AG04450 (cell line): Measurements from ENCODE around the gene SDHC. TPM values are rescaled to one million over a fixed set of nuclear protein-coding genes. Genes with fewer than 3 reads are reported as not detected.
A peak's percentile ranks its signal among the peaks of the same experiment; 100 is the strongest.
"Not testable (repeated sequence)": the region's sequence is repeated elsewhere in the genome, so short reads cannot be mapped to it uniquely, and the experiment has no call there.

Source experiments
- CTCF ChIA-PET: fragments of 300-600, 350-600 bp; formaldehyde crosslinking; extraction: SDS; loops from one replicate; lab custom pipeline; 2022; ENCODE audit warnings: antibody characterized with exemption, inconsistent platforms; lab: Charles Lee
- POLR2A ChIA-PET: fragments of 350-600 bp; formaldehyde crosslinking; extraction: SDS; loops from one replicate; lab custom pipeline; 2021; ENCODE audit warnings: antibody characterized with exemption, inconsistent platforms; lab: Yijun Ruan, JAX
- DNase-seq: peaks from one replicate; pipeline ENCODE4 v3.0.0-alpha.2; 2011; ENCODE audit warnings: low read depth, low spot score
- H3K27ac ChIP-seq: one replicate; pipeline ENCODE4 v1.5.1; 2012; ENCODE audit warnings: low read depth, low read length, control low read depth
- H3K27me3 ChIP-seq: one replicate; pipeline ENCODE4 v1.6.0; 2012; ENCODE audit warnings: low read length; ENCODE audit not compliant: control insufficient read depth, insufficient read depth
- H3K4me3 ChIP-seq: 2 replicates; pipeline ENCODE4 v1.5.1; 2011; ENCODE audit warnings: mild to moderate bottlenecking, low read depth, low read length, control low read depth
- H3K9me3 ChIP-seq: 2 replicates; pipeline ENCODE4 v1.5.1; 2012; ENCODE audit warnings: low read length; ENCODE audit not compliant: control insufficient read depth, insufficient read depth
- CTCF ChIP-seq: IDR thresholded peaks from 2 replicates; pipeline ENCODE4 v1.5.1; 2011; ENCODE audit warnings: low read depth, low read length, control low read depth, inconsistent platforms
- polyA plus RNA-seq: library from polyadenylated mRNA; depleted of rRNA; stranded (reverse); fragments of >200 nt; gene quantifications from 2 replicates; pipeline ENCODE4 v1.2.3, GENCODE V29; 2011

SDHC gene
- polyA plus RNA-seq, 1 experiment: 311 TPM

- DNase-seq: no peak
- POLR2A ChIA-PET: no interaction called here
- CTCF ChIA-PET: interaction anchor here (0.6 to 8.2 kb wide), 47 partner anchors 8 to 1225 kb away, joined by 3 to 197 read pairs (median 6); partner anchors contain the start of genes ADAMTS4, APOA2, CFAP126 and FCER1G
- peak; percentile 65 for TF ChIP-seq CTCF
- no peaks in the 10 kb centered on the region for H3K27me3 ChIP-seq
- peak overlapping the region; percentile 34 for H3K27ac ChIP-seq
- no peak overlapping the region for H3K4me3 ChIP-seq
- H3K9me3 ChIP-seq: no peaks in the 10 kb centered on the region
Observed at GRCh38 chr1:161382214-161383019, 68.2 kb downstream of the SDHC start.

- Histone ChIP-seq H3K9me3 (no peaks in the 10 kb centered on the region), H3K4me3 (no peak overlapping the region), H3K27ac (no peak overlapping the region), H3K27me3 (no peaks in the 10 kb centered on the region)
- no peak for DNase-seq
- no peak for TF ChIP-seq CTCF
- CTCF ChIA-PET: interaction anchor here (1.0 to 2.2 kb wide), 5 partner anchors 14 to 199 kb away, joined by 3 to 12 read pairs (median 4); partner anchors contain the start of gene TOMM40L
- POLR2A ChIA-PET: no interaction called here
Observed at GRCh38 chr1:161388639-161389038, 74.5 kb downstream of the SDHC start.

GRCh38 chr1:161389158-161389557 is 75.0 kb downstream of the SDHC start:
- H3K9me3 ChIP-seq, H3K27me3 ChIP-seq, DNase-seq: not testable (repeated sequence)
- Histone ChIP-seq H3K4me3 (peak overlapping the region; percentile 83; the same call in 1 of the 2 replicates), H3K27ac (peak overlapping the region; percentile 98)
- POLR2A ChIA-PET: interaction anchor here (0.6 to 1.4 kb wide), 3 partner anchors 11 to 232 kb away, joined by 3 to 5 read pairs (median 4); partner anchors contain the start of gene NDUFS2
- CTCF ChIA-PET: interaction anchor here (1.0 to 2.2 kb wide), 5 partner anchors 15 to 200 kb away, joined by 3 to 12 read pairs (median 4); partner anchors contain the start of gene TOMM40L

GRCh38 chr1:161389691-161390558 is 75.7 kb downstream of the SDHC start:
- Histone ChIP-seq H3K4me3 (peak overlapping the region; percentile 83), H3K9me3 (no peaks in the 10 kb centered on the region), H3K27me3 (no peaks in the 10 kb centered on the region), H3K27ac (peak overlapping the region; percentile 98)
- TF ChIP-seq CTCF: no peak
- CTCF ChIA-PET: interaction anchor here (1.0 to 2.2 kb wide), 5 partner anchors 8 to 201 kb away, joined by 3 to 12 read pairs (median 6); partner anchors contain the start of gene TOMM40L
- peak; percentile 96 for DNase-seq
- POLR2A ChIA-PET: interaction anchor here (0.6 to 1.4 kb wide), 4 partner anchors 10 to 232 kb away, joined by 3 to 9 read pairs (median 4); partner anchors contain the start of gene NDUFS2

- Histone ChIP-seq H3K27me3 (no peaks in the 10 kb centered on the region), H3K9me3 (no peaks in the 10 kb centered on the region), H3K4me3 (peak overlapping the region; percentile 77), H3K27ac (peak overlapping the region; percentile 65)
- no peak for DNase-seq
- TF ChIP-seq CTCF: no peak
- ChIA-PET CTCF (interaction anchor here (1.2 to 1.9 kb wide), 2 partner anchors 8 to 164 kb away, joined by 4 to 6 read pairs; no protein-coding TSS in a partner anchor), POLR2A (no interaction called here)
Observed at GRCh38 chr1:161390559-161390858, 76.3 kb downstream of the SDHC start.

DNA sequence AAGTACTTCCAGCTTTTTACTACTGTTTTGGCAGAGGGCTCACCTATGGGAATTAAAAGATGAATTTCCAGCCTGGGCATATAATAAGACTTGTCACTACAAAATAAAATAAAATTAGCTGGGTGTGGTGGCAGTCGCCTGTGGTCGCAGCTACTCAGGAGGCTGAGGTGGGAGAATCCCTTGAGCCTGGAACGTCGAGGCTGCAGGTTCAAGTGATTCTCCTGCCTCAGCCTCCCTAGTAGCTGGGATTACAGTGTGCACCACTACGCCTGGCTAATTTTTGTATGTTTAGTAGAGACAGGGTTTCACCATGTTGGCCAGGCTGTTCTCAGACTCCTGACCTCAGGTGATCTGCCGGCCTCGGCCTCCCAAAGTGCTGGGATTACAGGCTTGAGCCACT is 77.0 kb downstream of the SDHC start:
- DNase-seq, H3K4me3 ChIP-seq, H3K9me3 ChIP-seq, H3K27me3 ChIP-seq, POLR2A ChIA-PET, H3K27ac ChIP-seq: not testable (repeated sequence)
- CTCF ChIA-PET: interaction anchor here (1.2 to 1.9 kb wide), 2 partner anchors 9 to 164 kb away, joined by 4 to 6 read pairs; no protein-coding TSS in a partner anchor
